Activated effector memory CD4-positive, alpha-beta T cell treated with Interleukin-2 at 50 U/mL for 16 hours (primary cell): Measurements from ENCODE around the gene ZBTB25.
"Not testable (repeated sequence)": the region's sequence is repeated elsewhere in the genome, so short reads cannot be mapped to it uniquely, and the experiment has no call there.

Source experiments
- DNase-seq: peaks from one replicate; pipeline ENCODE4 v3.0.0-alpha.2; 2020

ZBTB25 gene, protein sequence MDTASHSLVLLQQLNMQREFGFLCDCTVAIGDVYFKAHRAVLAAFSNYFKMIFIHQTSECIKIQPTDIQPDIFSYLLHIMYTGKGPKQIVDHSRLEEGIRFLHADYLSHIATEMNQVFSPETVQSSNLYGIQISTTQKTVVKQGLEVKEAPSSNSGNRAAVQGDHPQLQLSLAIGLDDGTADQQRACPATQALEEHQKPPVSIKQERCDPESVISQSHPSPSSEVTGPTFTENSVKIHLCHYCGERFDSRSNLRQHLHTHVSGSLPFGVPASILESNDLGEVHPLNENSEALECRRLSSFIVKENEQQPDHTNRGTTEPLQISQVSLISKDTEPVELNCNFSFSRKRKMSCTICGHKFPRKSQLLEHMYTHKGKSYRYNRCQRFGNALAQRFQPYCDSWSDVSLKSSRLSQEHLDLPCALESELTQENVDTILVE

DNA sequence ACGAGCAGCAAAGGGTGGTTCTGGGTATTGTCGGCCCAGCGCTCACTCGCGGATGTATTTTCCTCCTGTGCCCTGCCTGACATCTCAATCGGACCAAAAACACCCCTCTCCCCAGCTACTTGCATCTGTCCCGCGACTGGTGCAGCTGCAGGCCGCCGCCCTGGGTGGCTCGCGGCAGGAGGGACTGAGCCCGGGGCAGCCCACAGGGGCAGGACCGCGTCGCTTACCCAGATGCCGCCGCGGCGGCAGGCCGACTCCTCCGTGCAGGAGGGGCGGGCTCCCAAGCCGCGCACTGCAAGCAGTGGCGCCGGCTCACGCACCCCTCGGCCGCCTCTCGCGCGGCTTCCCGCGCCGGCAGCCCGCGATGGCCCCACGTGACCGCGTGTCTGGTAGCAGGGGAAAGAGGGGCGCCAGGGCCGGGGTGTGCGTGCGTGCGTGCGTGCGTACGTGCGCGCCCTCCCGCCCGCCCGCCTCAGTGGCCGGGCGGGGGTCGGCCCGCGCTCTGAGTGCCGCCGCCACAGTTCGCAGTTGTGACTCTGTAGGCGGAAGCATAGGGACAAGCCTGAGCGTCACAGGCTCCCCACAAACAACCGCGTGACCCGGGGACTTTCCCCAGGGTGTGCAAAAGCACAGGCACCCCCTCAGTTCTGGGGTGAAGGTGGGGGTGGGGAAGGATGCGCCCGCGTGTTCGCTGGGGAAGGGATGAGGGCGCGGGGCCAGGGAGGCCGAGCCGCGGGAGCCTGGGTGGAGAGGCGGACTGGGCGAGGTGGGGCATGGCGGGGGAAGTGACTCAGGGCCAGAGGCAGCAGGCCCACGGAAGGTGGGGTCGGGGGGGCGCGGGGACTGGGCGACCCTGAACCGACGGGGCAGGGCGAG is at the start of gene ZBTB25:
Gene ZBTB25, minus strand, starts transcription at position 405 of the 876 bp plus-strand sequence. CDS start 13,305 bp downstream, outside the sequence.
- peak; percentile 90 for DNase-seq

- DNase-seq = no peak
Observed at GRCh38 chr14:64550621-64551333, 47.1 kb upstream of the ZBTB25 start.

GRCh38 chr14:64549791-64550620 is 46.4 kb upstream of the ZBTB25 start, which contains the start of gene PPP1R36:
Gene PPP1R36 (plus strand): TSS chr14:64549961. CDS start chr14:64549998, 37 bp downstream.
- peak; percentile 35 for DNase-seq

DNA sequence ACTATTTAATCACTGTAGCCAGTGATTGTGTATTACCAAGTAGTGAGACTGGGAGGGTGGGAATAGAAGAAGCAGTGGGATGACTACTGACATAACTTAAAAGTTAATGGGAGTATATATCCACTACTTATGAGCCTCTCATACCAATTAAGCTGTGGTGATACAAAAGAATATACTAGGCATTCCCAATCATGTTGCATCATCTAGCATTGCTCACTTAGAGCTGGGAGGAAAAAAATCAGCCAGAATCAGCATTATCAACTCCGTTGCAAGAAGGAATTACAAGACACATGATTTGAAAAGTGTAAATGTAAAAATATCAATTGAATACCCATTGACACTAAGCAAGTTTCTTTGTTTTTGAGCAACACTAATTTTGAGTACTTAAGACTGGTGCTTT is 45.4 kb upstream of the ZBTB25 start:
- no peak for DNase-seq

GRCh38 chr14:64544607-64545312 is 41.1 kb upstream of the ZBTB25 start:
- DNase-seq = no peak

- DNase-seq = no peak
Observed at GRCh38 chr14:64542836-64543201, 39.2 kb upstream of the ZBTB25 start.

- DNase-seq = no peak
Observed at GRCh38 chr14:64541972-64542835, 38.6 kb upstream of the ZBTB25 start.

DNA sequence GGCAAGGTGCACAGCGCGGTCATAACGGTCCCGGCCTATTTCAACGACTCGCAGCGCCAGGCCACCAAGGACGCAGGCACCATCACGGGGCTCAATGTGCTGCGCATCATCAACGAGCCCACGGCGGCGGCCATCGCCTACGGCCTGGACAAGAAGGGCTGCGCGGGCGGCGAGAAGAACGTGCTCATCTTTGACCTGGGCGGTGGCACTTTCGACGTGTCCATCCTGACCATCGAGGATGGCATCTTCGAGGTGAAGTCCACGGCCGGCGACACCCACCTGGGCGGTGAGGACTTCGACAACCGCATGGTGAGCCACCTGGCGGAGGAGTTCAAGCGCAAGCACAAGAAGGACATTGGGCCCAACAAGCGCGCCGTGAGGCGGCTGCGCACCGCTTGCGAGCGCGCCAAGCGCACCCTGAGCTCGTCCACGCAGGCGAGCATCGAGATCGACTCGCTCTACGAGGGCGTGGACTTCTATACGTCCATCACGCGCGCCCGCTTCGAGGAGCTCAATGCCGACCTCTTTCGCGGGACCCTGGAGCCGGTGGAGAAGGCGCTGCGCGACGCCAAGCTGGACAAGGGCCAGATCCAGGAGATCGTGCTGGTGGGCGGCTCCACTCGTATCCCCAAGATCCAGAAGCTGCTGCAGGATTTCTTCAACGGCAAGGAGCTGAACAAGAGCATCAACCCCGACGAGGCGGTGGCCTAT is 37.8 kb upstream of the ZBTB25 start:
- no peak for DNase-seq

GRCh38 chr14:64540208-64541202 is 36.9 kb upstream of the ZBTB25 start, which contains the start of gene HSPA2:
Gene HSPA2 (plus strand): TSS chr14:64540741. CDS start chr14:64540850, 109 bp downstream.
- peak; percentile 91 for DNase-seq

DNA sequence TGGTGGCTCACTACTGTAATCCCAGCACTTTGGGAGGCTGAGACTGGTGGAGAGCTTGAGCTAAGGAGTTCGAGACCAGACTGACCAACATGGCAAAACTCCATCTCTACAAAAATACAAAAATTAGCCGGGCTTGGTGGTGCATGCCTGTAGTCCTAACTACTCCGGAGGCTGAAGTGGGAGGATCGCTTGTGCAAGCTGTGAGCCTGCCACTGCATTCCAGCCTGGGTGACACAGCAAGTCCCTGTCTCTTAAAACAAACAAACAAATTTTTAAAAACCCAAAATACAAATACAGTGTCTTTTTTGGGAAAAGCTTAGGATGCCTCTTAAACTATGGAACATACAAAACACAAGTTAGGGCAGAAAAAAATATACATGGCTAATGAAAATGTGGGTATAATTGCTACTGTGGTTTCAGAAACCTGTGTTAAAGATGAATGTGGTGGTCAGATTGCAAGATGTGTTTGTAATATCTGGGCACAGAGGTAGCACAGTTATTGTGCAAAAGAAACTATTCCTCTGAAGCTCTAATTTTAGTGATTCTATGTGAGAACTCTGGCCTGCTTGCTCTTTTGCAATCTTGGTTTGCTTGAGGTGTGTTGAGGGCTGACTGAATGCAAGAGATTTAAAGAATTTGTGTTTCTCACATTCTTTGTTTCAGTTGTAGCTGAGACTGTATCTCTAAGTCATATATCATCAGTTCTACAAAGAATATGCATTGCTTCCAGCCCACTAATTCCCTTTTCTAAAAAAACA is 33.0 kb upstream of the ZBTB25 start:
- DNase-seq = no peak

DNA sequence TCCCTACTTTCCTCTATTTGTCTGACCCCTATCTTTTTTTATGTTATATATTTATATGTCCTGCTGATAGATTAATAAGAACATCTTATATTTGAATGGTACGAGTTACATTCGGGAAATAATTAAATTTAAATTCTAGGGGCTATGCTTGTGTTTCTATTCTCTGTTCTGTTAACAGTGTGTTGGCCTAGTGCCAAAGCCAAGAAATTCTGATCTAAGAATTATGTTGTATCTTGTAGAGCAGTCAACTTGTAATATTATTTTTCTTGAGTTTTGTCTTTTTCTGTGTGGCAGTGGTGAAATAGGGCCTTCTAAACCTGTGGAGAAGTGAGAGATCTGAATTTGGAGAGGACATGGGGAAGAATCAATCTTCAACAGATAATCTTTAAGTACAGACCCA is 27.9 kb upstream of the ZBTB25 start:
- no peak for DNase-seq

GRCh38 chr14:64525354-64525753 is 21.7 kb upstream of the ZBTB25 start:
- no peak for DNase-seq

DNA sequence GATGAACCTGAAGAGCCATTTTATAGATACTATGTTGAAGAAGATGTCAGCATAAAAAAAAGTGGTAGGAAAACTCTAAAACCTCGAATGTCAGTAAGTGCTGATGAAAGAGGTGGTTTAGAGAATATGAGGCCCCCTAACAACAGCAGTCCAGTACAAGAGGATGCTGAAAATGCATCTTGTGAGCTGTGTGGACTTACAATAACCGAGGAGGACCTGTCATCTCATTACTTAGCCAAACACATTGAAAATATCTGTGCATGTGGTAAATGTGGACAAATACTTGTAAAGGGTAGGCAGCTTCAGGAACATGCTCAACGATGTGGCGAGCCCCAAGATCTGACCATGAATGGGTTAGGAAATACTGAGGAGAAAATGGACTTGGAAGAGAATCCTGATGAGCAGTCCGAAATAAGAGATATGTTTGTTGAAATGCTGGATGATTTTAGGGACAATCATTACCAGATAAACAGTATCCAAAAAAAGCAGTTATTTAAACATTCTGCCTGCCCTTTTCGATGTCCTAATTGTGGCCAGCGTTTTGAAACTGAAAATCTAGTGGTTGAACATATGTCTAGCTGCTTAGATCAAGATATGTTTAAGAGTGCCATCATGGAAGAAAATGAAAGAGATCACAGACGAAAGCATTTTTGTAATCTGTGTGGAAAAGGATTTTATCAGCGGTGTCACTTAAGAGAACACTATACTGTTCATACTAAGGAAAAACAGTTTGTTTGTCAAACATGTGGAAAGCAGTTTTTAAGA is 19.1 kb upstream of the ZBTB25 start:
- no peak for DNase-seq

DNA sequence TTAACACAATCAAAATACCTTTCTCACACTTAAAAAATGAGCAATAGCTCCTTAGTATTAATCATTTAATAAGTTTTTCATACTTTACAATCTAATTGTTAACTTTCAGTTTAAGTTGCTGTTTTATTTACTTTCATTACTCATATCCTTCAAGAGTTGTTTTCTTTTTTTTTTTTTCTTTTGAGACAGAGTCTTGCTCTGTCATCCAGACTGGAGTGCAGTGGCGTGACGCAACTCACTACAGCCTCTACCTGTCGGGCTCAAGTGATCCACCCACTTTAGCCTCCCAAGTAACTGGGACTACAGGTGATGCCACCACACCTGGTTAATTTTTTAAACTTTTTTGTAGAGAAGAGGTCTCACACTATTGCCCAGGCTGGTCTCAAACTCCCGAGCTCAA is 17.1 kb upstream of the ZBTB25 start:
- no peak for DNase-seq

GRCh38 chr14:64518229-64518628 is 14.6 kb upstream of the ZBTB25 start:
- no peak for DNase-seq

DNA sequence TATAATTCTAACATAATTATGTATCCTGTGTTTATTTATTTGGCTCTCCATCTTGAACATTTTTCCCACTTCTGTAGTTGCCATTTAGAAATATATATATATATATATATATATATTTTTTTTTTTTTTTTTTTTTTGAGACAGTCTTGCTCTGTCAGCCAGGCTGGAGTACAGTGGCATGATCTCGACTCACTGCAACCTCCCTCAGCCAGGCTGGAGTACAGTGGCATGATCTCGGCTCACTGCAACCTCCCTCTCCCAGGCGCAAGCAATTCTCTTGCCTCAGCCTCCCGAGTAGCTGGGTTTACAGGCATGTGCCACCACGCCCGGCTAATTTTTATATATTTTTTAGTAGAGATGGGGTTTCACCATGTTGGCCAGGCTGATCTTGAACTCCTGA is 14.0 kb upstream of the ZBTB25 start:
- not testable (repeated sequence) for DNase-seq

- DNase-seq = no peak
Observed at GRCh38 chr14:64516969-64517368, 13.3 kb upstream of the ZBTB25 start.
